GM12878 (cell line): ENCODE measurements around the gene PTPRN2. TPM values are rescaled to one million over a fixed set of nuclear protein-coding genes. Genes with fewer than 3 reads are reported as not detected.

Experiments used
- ATAC-seq: fragments of 200-7000 bp; cut with Tn5 transposase; 3 replicates; pipeline ENCODE4 v1.9.1; 2020; ENCODE audit warnings: mild to moderate bottlenecking, moderate library complexity
- BruUV-seq: library from RNA; stranded (reverse); fragments of 400-500 nt; replicated peaks from 2 replicates; lab custom pipeline; 2021; lab: Mats Ljungman, UMichigan
- CTCF ChIA-PET: fragments of 300-600 bp; sonication (Branson Sonifier 250); formaldehyde crosslinking; extraction: SDS; loops from one replicate; lab custom pipeline; 2021; ENCODE audit warnings: inconsistent platforms; lab: Yijun Ruan, JAX
- POLR2A ChIA-PET: fragments of 350-600 bp; formaldehyde crosslinking; extraction: SDS; loops from one replicate; lab custom pipeline; 2021; ENCODE audit warnings: inconsistent platforms; lab: Charles Lee
- RAD21 ChIA-PET: fragments of 300-600 bp; sonication (Branson Sonifier 250); formaldehyde crosslinking; loops from one replicate; lab custom pipeline; 2023; ENCODE audit warnings: antibody characterized with exemption; ENCODE audit not compliant: unreplicated experiment; lab: Charles Lee
- SMC1A ChIA-PET: fragments of 300-600 bp; sonication (Branson Sonifier 250); formaldehyde crosslinking; loops from one replicate; lab custom pipeline; 2023; ENCODE audit not compliant: unreplicated experiment, uncharacterized antibody; lab: Charles Lee
- DNase-seq: peaks from one replicate; pipeline ENCODE4 v3.0.0-alpha.2; 2011; ENCODE audit warnings: low read depth, low spot score
- FAIRE-seq: peaks from 3 replicates; lab custom pipeline; 2011; peaks lifted over from hg19 to GRCh38; lab: Jason Lieb, UNC
- H2AFZ ChIP-seq: 2 replicates; pipeline ENCODE4 v1.6.0; 2011; ENCODE audit warnings: low read depth, low read length, control low read depth; ENCODE audit not compliant: control insufficient read depth
- H3K27ac ChIP-seq: 2 replicates; pipeline ENCODE4 v1.5.1; 2011; ENCODE audit warnings: control low read depth; ENCODE audit not compliant: control insufficient read depth, insufficient read depth
- H3K27me3 ChIP-seq, 2 experiments: replicated peaks in 1 of 2; 2 replicates each; pipeline versions ENCODE4 v1.6.0 to v1.6.1; 2011; ENCODE audit warnings: low read length in 1 of 2; ENCODE audit not compliant: control insufficient read depth in 2 of 2, insufficient read depth in 2 of 2
- H3K36me3 ChIP-seq, 2 experiments: 2 replicates each; pipeline ENCODE4 v1.5.1; 2011; ENCODE audit warnings: low read length in 1 of 2; ENCODE audit not compliant: control insufficient read depth in 2 of 2, insufficient read depth in 2 of 2
- H3K4me1 ChIP-seq: 2 replicates; pipeline ENCODE4 v1.6.1; 2011; ENCODE audit warnings: mild to moderate bottlenecking, low read length, moderate library complexity, mixed read lengths; ENCODE audit not compliant: control insufficient read depth, insufficient read depth
- H3K4me2 ChIP-seq: 2 replicates; pipeline ENCODE4 v1.6.0; 2011; ENCODE audit warnings: control low read depth; ENCODE audit not compliant: control insufficient read depth, insufficient read depth
- H3K4me3 ChIP-seq: fragments of 200-600 bp; sonication (generic); 2 replicates; pipeline ENCODE4 v1.5.1; 2016
- H3K79me2 ChIP-seq: 2 replicates; pipeline ENCODE4 v1.6.0; 2011; ENCODE audit warnings: low read length; ENCODE audit not compliant: control insufficient read depth, insufficient read depth
- H3K9ac ChIP-seq: 2 replicates; pipeline ENCODE4 v1.8.0; 2011; ENCODE audit warnings: low read length, control low read depth, mixed read lengths; ENCODE audit not compliant: control insufficient read depth, insufficient read depth
- H3K9me3 ChIP-seq: replicated peaks from 3 replicates; pipeline ENCODE4 v1.5.1; 2011; ENCODE audit warnings: mild to moderate bottlenecking, low read length; ENCODE audit not compliant: control insufficient read depth, insufficient read depth
- H4K20me1 ChIP-seq: 2 replicates; pipeline ENCODE4 v1.6.0; 2011; ENCODE audit not compliant: control insufficient read depth, insufficient read depth
- EP300 ChIP-seq, 2 experiments: fragments of 150-350 bp in 1 of 2; IDR thresholded peaks; 2 replicates each; pipeline ENCODE4 v1.6.1; 2011 to 2012; ENCODE audit warnings: low read depth in 2 of 2, low read length in 2 of 2, borderline replicate concordance in 1 of 2, improper control_type of control experiment in 1 of 2, inconsistent platforms in 1 of 2; ENCODE audit not compliant: control insufficient read depth in 1 of 2
- ETV6 ChIP-seq, 2 experiments: fragments of 450-650 bp in 1 of 2; IDR thresholded peaks in 1 of 2; conservative IDR thresholded peaks in 1 of 2; 2 replicates each; pipeline ENCODE4 v1.6.1; 2014; ENCODE audit warnings: antibody characterized with exemption in 1 of 2, borderline replicate concordance in 1 of 2, low read depth in 1 of 2, mild to moderate bottlenecking in 1 of 2, moderate library complexity in 1 of 2
- KDM1A ChIP-seq: fragments of 200-600 bp; sonication (generic); IDR thresholded peaks from 2 replicates; pipeline ENCODE4 v1.6.1; 2016; ENCODE audit warnings: borderline replicate concordance
- NFIC ChIP-seq: IDR thresholded peaks from 2 replicates; pipeline ENCODE4 v1.6.1; 2012; ENCODE audit warnings: low read depth, mild to moderate bottlenecking, inconsistent platforms, low read length, moderate library complexity
- NFXL1 ChIP-seq: fragments of 450-650 bp; IDR thresholded peaks from 2 replicates; pipeline ENCODE4 v1.6.1; 2017; ENCODE audit warnings: antibody characterized with exemption, mild to moderate bottlenecking, borderline replicate concordance
- NR2C2 ChIP-seq: IDR thresholded peaks from 2 replicates; pipeline ENCODE4 v1.6.1; 2011; ENCODE audit warnings: borderline replicate concordance, low read depth; ENCODE audit not compliant: control insufficient read depth, insufficient read length
- RAD21 ChIP-seq: IDR thresholded peaks from 2 replicates; pipeline ENCODE4 v1.6.1; 2011; ENCODE audit warnings: mild to moderate bottlenecking, low read depth, low read length, moderate library complexity; ENCODE audit not compliant: insufficient read depth
- SIN3A ChIP-seq: IDR thresholded peaks from 2 replicates; pipeline ENCODE4 v1.6.1; 2012; ENCODE audit warnings: low read depth, low read length, improper control_type of control experiment
- ZNF207 ChIP-seq: fragments of 450-650 bp; IDR thresholded peaks from 2 replicates; pipeline ENCODE4 v1.6.1; 2014; ENCODE audit warnings: antibody characterized with exemption, mild to moderate bottlenecking, borderline replicate concordance
- WGBS: methylation state at CpG from one replicate; pipeline ENCODE4 v1.1.6; 2016; ENCODE audit warnings: low lambda C conversion rate; ENCODE audit not compliant: insufficient replicate concordance, insufficient coverage; ENCODE audit errors: missing lambda C conversion rate; 5-methylcytosine and 5-hydroxymethylcytosine counted together
- in situ Hi-C: fragments of 300-500 bp; cut with MboI; formaldehyde crosslinking; loops from 9 replicates; pipeline ENCODE4 v1.14.3; 2018; ENCODE audit warnings: mixed read lengths
- intact Hi-C: fragments of 100-400 bp; cut with micrococcal nuclease; formaldehyde crosslinking; loops from one replicate; pipeline ENCODE4 v1.14.2; 2022; ENCODE audit not compliant: unreplicated experiment
- polyA plus RNA-seq, 11 experiments: library from polyadenylated mRNA; depleted of rRNA in 4 of 11; unstranded in 6 of 11; stranded (reverse) in 5 of 11; fragments of >200 nt; fragmentation: Nextera tagmentation in 4 of 11; fragmentation: Illumina TruSeq in 1 of 11; extraction: Ambion mirVana in 4 of 11; extraction: Trizol in 1 of 11; gene quantifications; 1 replicate in 1 of 11; 2 replicates in 10 of 11; pipeline versions ENCODE4 v1.2.1 to v1.2.3, GENCODE V29; 2011 to 2016; ENCODE audit warnings: inconsistent platforms in 2 of 11, missing spikeins in 2 of 11, low read depth in 1 of 11
- total RNA-seq, 4 experiments: library from RNA; depleted of rRNA in 3 of 4; stranded (reverse); fragments of >200 nt in 3 of 4; fragmentation: Illumina TruSeq in 1 of 4; extraction: Trizol in 1 of 4; gene quantifications; 2 replicates each; pipeline versions ENCODE4 v1.2.1 to v1.2.3, GENCODE V29; 2013 to 2021
- TF ChIP-seq, protein P1 (sequence below), 3 experiments: IDR thresholded peaks in 2 of 3; conservative IDR thresholded peaks in 1 of 3; 2 replicates each; pipeline ENCODE4 v1.5.1; 2011; ENCODE audit warnings: low read depth in 3 of 3, low read length in 3 of 3, mild to moderate bottlenecking in 3 of 3, control low read depth in 2 of 3, moderate library complexity in 2 of 3, inconsistent platforms in 1 of 3, mixed read lengths in 1 of 3; ENCODE audit not compliant: control insufficient read depth in 2 of 3, insufficient read depth in 1 of 3; ENCODE audit errors: extremely low read depth in 1 of 3

The PTPRN2 gene
- total and polyA plus RNA-seq, 10 of the 15 experiments (the other 5 are each of a cell fraction or from before 2014, with no cell fraction given) = 5.4 TPM; not detected in 9

DNA sequence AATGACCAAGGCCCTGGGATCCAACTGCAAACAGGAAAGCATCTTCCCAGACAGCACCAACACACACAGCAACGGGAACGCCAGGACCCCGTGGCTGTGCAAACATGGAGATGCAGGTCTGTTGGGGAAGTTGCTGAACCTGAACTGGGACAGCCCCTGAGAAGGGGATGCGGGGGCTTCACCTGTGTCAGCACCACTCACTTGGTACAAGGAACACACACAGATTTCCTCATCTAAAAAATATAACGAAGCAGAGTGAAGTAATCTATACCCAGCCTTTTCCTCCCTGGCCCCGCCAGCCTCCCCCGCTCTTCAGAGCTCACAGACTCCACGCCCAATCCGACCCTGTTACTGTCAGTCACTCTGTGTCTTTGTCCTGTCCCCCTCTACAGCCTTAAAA, 93.0 kb downstream of the PTPRN2 start:
- TF ChIP-seq NR2C2 = no peak
- no peak for TF ChIP-seq SIN3A
- no peak for TF ChIP-seq NFIC
- no peak for TF ChIP-seq NFXL1
- TF ChIP-seq KDM1A = no peak
- TF ChIP-seq EP300 (IDR thresholded peaks at IDR 0.05; ENCODE audit: borderline replicate concordance in 1 of 2, control insufficient read depth in 1 of 2, low read depth in 2 of 2, low read length in 2 of 2) = no peak
- TF ChIP-seq ETV6 (conservative IDR thresholded peaks at IDR 0.05 in 1 of 2, IDR thresholded peaks at IDR 0.05 in 1 of 2; ENCODE audit: borderline replicate concordance in 1 of 2, low read depth in 1 of 2) = no peak
- no peak for FAIRE-seq
- no peaks in the 10 kb centered on the region for H3K27me3 ChIP-seq
- POLR2A ChIA-PET = no interaction called here
- 23% methylated on average over 9 of the region's 9 CpGs for WGBS
- no peak for DNase-seq
- H3K36me3 ChIP-seq = no peaks in the 10 kb centered on the region
- H3K4me2 ChIP-seq = no peak overlapping the region
- H3K27ac ChIP-seq = no peak overlapping the region
- no peaks in the 10 kb centered on the region; the same call in 2 of the 3 replicates for H3K9me3 ChIP-seq
- intact Hi-C loops = no loop called here
- no peak overlapping the region for H3K4me3 ChIP-seq
- BruUV-seq = no TSS peak
- SMC1A ChIA-PET = no interaction called here
- H3K9ac ChIP-seq = no peak overlapping the region
- in situ Hi-C loops = no loop called here
- H4K20me1 ChIP-seq = no peaks in the 10 kb centered on the region
- no peak for ATAC-seq
- CTCF ChIA-PET = no interaction called here
- no peak overlapping the region for H2AFZ ChIP-seq
- RAD21 ChIA-PET = interaction anchor here (1.5 kb wide), 1 partner anchor 482 kb away, joined by 3 read pairs; no protein-coding TSS in a partner anchor
- no peaks in the 10 kb centered on the region for H3K79me2 ChIP-seq
- no peaks in the 10 kb centered on the region for H3K4me1 ChIP-seq

DNA sequence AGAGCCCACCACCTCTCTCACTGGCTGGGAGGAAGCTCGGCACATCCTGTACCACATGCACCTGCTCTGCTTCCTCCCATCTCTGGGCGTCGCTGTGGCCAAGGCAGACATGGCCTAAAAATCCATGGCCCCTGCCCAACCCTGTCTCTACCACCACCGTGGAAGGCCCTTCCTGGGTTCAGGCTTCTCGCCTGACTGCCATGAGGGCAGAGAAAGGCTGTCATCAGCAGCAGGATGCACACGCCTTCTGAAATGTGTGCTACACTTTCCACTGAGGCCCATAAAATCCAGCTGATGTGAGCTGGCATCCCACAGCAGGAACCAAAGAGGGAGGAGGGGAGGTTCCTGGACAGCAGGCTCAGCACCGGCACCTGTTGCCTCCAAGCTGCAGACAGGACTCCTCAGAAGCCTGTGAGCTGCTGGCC, 93.4 kb downstream of the PTPRN2 start:
- ChIA-PET CTCF (no interaction called here), SMC1A (no interaction called here), POLR2A (no interaction called here), RAD21 (interaction anchor here (1.5 kb wide), 1 partner anchor 483 kb away, joined by 3 read pairs; no protein-coding TSS in a partner anchor)
- Histone ChIP-seq H4K20me1 (no peaks in the 10 kb centered on the region), H3K4me2 (no peak overlapping the region), H3K27me3 (no peaks in the 10 kb centered on the region), H3K4me1 (no peaks in the 10 kb centered on the region), H3K9ac (no peak overlapping the region), H2AFZ (no peak overlapping the region), H3K79me2 (no peaks in the 10 kb centered on the region), H3K4me3 (no peak overlapping the region), H3K36me3 (no peaks in the 10 kb centered on the region), H3K27ac (no peak overlapping the region), H3K9me3 (no peaks in the 10 kb centered on the region; the same call in 2 of the 3 replicates)
- 21% methylated on average over 7 of the region's 7 CpGs for WGBS
- TF ChIP-seq RAD21 (peak; percentile 41; the same call in 1 of the 2 replicates), ZNF207 (no peak)
- TF ChIP-seq, protein P1, sequence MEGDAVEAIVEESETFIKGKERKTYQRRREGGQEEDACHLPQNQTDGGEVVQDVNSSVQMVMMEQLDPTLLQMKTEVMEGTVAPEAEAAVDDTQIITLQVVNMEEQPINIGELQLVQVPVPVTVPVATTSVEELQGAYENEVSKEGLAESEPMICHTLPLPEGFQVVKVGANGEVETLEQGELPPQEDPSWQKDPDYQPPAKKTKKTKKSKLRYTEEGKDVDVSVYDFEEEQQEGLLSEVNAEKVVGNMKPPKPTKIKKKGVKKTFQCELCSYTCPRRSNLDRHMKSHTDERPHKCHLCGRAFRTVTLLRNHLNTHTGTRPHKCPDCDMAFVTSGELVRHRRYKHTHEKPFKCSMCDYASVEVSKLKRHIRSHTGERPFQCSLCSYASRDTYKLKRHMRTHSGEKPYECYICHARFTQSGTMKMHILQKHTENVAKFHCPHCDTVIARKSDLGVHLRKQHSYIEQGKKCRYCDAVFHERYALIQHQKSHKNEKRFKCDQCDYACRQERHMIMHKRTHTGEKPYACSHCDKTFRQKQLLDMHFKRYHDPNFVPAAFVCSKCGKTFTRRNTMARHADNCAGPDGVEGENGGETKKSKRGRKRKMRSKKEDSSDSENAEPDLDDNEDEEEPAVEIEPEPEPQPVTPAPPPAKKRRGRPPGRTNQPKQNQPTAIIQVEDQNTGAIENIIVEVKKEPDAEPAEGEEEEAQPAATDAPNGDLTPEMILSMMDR (IDR thresholded peaks at IDR 0.05 in 2 of 3, conservative IDR thresholded peaks at IDR 0.05 in 1 of 3; ENCODE audit: control insufficient read depth in 2 of 3, extremely low read depth in 1 of 3, insufficient read depth in 1 of 3, low read depth in 3 of 3, low read length in 3 of 3) = peak in 1 of 3 experiments; percentile 21; a peak in 1 of 6 replicates
- in situ Hi-C loops (no loop called here), intact Hi-C loops (no loop called here)
- ATAC-seq (0 out of 3 replicates have a peak, but pooled peaks have one; percentile 23), DNase-seq (no peak), FAIRE-seq (no peak)
- BruUV-seq = no TSS peak
